H1 (cell line): Measurements from ENCODE around the gene PRKCD. TPM values are rescaled to one million over a fixed set of nuclear protein-coding genes. Genes with fewer than 3 reads are reported as not detected.

Source experiments
- CTCF ChIA-PET: fragments of 300-600 bp; sonication (Branson Sonifier 250); formaldehyde crosslinking; loops from one replicate; lab custom pipeline; 2021; ENCODE audit not compliant: partially characterized antibody; lab: Charles Lee
- POLR2A ChIA-PET: fragments of 300-600 bp; sonication (Branson Sonifier 250); formaldehyde crosslinking; loops from one replicate; lab custom pipeline; 2021; ENCODE audit warnings: inconsistent platforms; ENCODE audit not compliant: partially characterized antibody; lab: Charles Lee
- DNase-seq, 2 experiments: peaks; one replicate each; pipeline versions ENCODE4 v3.0.0 to v3.0.0-alpha.2; 2010 to 2022; ENCODE audit warnings: low spot score in 2 of 2, low read depth in 1 of 2, mixed read lengths in 1 of 2
- FAIRE-seq: peaks from 2 replicates; lab custom pipeline; 2011; peaks lifted over from hg19 to GRCh38; lab: Jason Lieb, UNC
- H2AFZ ChIP-seq: 2 replicates; pipeline ENCODE4 v1.8.1; 2012; ENCODE audit warnings: low read length, inconsistent platforms
- H2AK5ac ChIP-seq: 2 replicates; pipeline ENCODE4 v1.6.1; 2013; ENCODE audit warnings: low read depth, low read length
- H2BK120ac ChIP-seq: replicated peaks from 2 replicates; pipeline ENCODE3; 2013; ENCODE audit warnings: low read depth, low read length, inconsistent platforms
- H2BK12ac ChIP-seq: 2 replicates; pipeline ENCODE4 v1.6.1; 2013; ENCODE audit warnings: low read depth, low read length
- H2BK15ac ChIP-seq: 2 replicates; pipeline ENCODE4 v1.6.1; 2013; ENCODE audit warnings: low read length
- H2BK20ac ChIP-seq: 2 replicates; pipeline ENCODE4 v1.6.1; 2013; ENCODE audit warnings: low read length
- H2BK5ac ChIP-seq: 2 replicates; pipeline ENCODE4 v1.6.1; 2013; ENCODE audit warnings: low read depth, low read length
- H3K14ac ChIP-seq: 2 replicates; pipeline ENCODE4 v1.6.1; 2013; ENCODE audit warnings: inconsistent platforms; ENCODE audit not compliant: insufficient read length
- H3K18ac ChIP-seq: 2 replicates; pipeline ENCODE4 v1.6.1; 2013; ENCODE audit warnings: low read length; ENCODE audit errors: extremely low read depth
- H3K23ac ChIP-seq: 2 replicates; pipeline ENCODE4 v1.6.1; 2013; ENCODE audit warnings: inconsistent platforms; ENCODE audit not compliant: insufficient read length
- H3K23me2 ChIP-seq: 2 replicates; pipeline ENCODE4 v1.6.1; 2013; ENCODE audit warnings: low read depth, low read length
- H3K27ac ChIP-seq: 2 replicates; pipeline ENCODE4 v1.6.1; 2011; ENCODE audit warnings: low read depth, low read length, inconsistent platforms
- H3K27me3 ChIP-seq, 4 experiments: replicated peaks in 1 of 4; 1 replicate in 1 of 4; 2 replicates in 3 of 4; pipeline versions ENCODE4 v1.6.1 to v1.8.1; 2011 to 2013; ENCODE audit warnings: low read length in 3 of 4, mild to moderate bottlenecking in 3 of 4, inconsistent platforms in 2 of 4, mixed read lengths in 2 of 4, moderate library complexity in 1 of 4; ENCODE audit not compliant: control insufficient read depth in 3 of 4, insufficient read depth in 3 of 4; ENCODE audit errors: extremely low read depth in 1 of 4
- H3K36me3 ChIP-seq, 4 experiments: 2 replicates each; pipeline versions ENCODE4 v1.6.1 to v1.8.1; 2011 to 2013; ENCODE audit warnings: mild to moderate bottlenecking in 4 of 4, low read length in 3 of 4, moderate library complexity in 2 of 4, control low read depth in 1 of 4, inconsistent platforms in 1 of 4; ENCODE audit not compliant: insufficient read depth in 4 of 4, control insufficient read depth in 2 of 4
- H3K4ac ChIP-seq: replicated peaks from 2 replicates; pipeline ENCODE3; 2013; ENCODE audit warnings: low read length, low read depth, mixed read lengths, inconsistent platforms; ENCODE audit not compliant: insufficient read length
- H3K4me1 ChIP-seq, 4 experiments: replicated peaks in 1 of 4; 1 replicate in 1 of 4; 2 replicates in 3 of 4; pipeline versions ENCODE4 v1.6.1 to v1.8.1; 2011 to 2013; ENCODE audit warnings: low read length in 3 of 4, inconsistent platforms in 2 of 4, mixed read lengths in 1 of 4; ENCODE audit not compliant: insufficient read depth in 4 of 4, control insufficient read depth in 3 of 4
- H3K4me2 ChIP-seq, 2 experiments: 2 replicates each; pipeline versions ENCODE4 v1.6.1 to v1.8.1; 2011 to 2013; ENCODE audit warnings: low read depth in 2 of 2, low read length in 2 of 2, control low read depth in 1 of 2, inconsistent platforms in 1 of 2, mild to moderate bottlenecking in 1 of 2; ENCODE audit not compliant: insufficient read depth in 1 of 2
- H3K4me3 ChIP-seq, 4 experiments: fragments of 200-600, 300-600 bp in 1 of 4; sonication (generic), shearing (Covaris generic), sonication (Bioruptor Twin) in 1 of 4; 2 replicates each; pipeline versions ENCODE4 v1.5.1 to v1.8.1; 2011 to 2016; ENCODE audit warnings: low read length in 4 of 4, low read depth in 3 of 4, control low read depth in 2 of 4, inconsistent platforms in 2 of 4, mild to moderate bottlenecking in 2 of 4, mixed read lengths in 1 of 4, moderate library complexity in 1 of 4; ENCODE audit not compliant: insufficient read depth in 2 of 4; ENCODE audit errors: extremely low read depth in 1 of 4
- H3K56ac ChIP-seq: replicated peaks from 2 replicates; pipeline ENCODE3; 2013; ENCODE audit warnings: low read depth, mild to moderate bottlenecking, mixed read lengths, low read length, inconsistent platforms; ENCODE audit not compliant: insufficient read length
- H3K79me1 ChIP-seq: 2 replicates; pipeline ENCODE4 v1.6.1; 2013; ENCODE audit warnings: low read depth, low read length, control low read depth
- H3K79me2 ChIP-seq, 2 experiments: 2 replicates each; pipeline versions ENCODE4 v1.6.1 to v1.8.1; 2012 to 2013; ENCODE audit warnings: low read length in 2 of 2, mild to moderate bottlenecking in 2 of 2, inconsistent platforms in 1 of 2; ENCODE audit not compliant: insufficient read depth in 2 of 2, control insufficient read depth in 1 of 2
- H3K9ac ChIP-seq, 4 experiments: replicated peaks in 1 of 4; 1 replicate in 1 of 4; 2 replicates in 3 of 4; pipeline versions ENCODE4 v1.6.1 to v1.8.1; 2011 to 2013; ENCODE audit warnings: low read depth in 3 of 4, low read length in 3 of 4, control low read depth in 2 of 4, mild to moderate bottlenecking in 2 of 4, moderate library complexity in 2 of 4, inconsistent platforms in 1 of 4; ENCODE audit errors: extremely low read depth in 1 of 4
- H3K9me3 ChIP-seq, 2 experiments: 2 replicates each; pipeline versions ENCODE4 v1.6.1 to v1.8.1; 2012 to 2013; ENCODE audit warnings: mild to moderate bottlenecking in 2 of 2, moderate library complexity in 2 of 2, control low read depth in 1 of 2, inconsistent platforms in 1 of 2, low read depth in 1 of 2, low read length in 1 of 2, mixed read lengths in 1 of 2; ENCODE audit not compliant: insufficient read depth in 2 of 2
- H4K20me1 ChIP-seq, 2 experiments: replicated peaks in 1 of 2; 2 replicates each; pipeline versions ENCODE3 to v1.8.1; 2011 to 2013; ENCODE audit warnings: inconsistent platforms in 2 of 2, low read length in 2 of 2, mild to moderate bottlenecking in 1 of 2; ENCODE audit not compliant: insufficient read depth in 2 of 2, control insufficient read depth in 1 of 2
- H4K5ac ChIP-seq: 2 replicates; pipeline ENCODE4 v1.6.1; 2013; ENCODE audit warnings: low read length, low read depth, mixed read lengths, inconsistent platforms; ENCODE audit not compliant: insufficient read length
- H4K8ac ChIP-seq: 2 replicates; pipeline ENCODE4 v1.8.0; 2013; ENCODE audit warnings: mild to moderate bottlenecking, moderate library complexity, low read length, inconsistent platforms; ENCODE audit not compliant: insufficient read depth; ENCODE audit errors: extremely low read depth
- H4K91ac ChIP-seq: replicated peaks from 2 replicates; pipeline ENCODE3; 2013; ENCODE audit warnings: low read length, mixed read lengths, inconsistent platforms; ENCODE audit not compliant: insufficient read length
- RAD21 ChIP-seq, 2 experiments: IDR thresholded peaks in 1 of 2; conservative IDR thresholded peaks in 1 of 2; 2 replicates each; pipeline ENCODE4 v1.6.1; 2011; ENCODE audit warnings: low read depth in 2 of 2, low read length in 2 of 2, improper control_type of control experiment in 1 of 2, inconsistent platforms in 1 of 2, mild to moderate bottlenecking in 1 of 2, moderate library complexity in 1 of 2
- TEAD4 ChIP-seq: IDR thresholded peaks from 2 replicates; pipeline ENCODE4 v1.6.1; 2012; ENCODE audit warnings: low read depth, low read length, inconsistent platforms, mixed read lengths
- whole genome bisulfite sequencing, 2 experiments: shearing (Covaris generic) in 1 of 2; methylation state at CpG; one replicate each; pipeline versions ENCODE4 v1.1.6 to v1.1.7; 2013 to 2015; ENCODE audit warnings: low lambda C conversion rate in 2 of 2, mixed read lengths in 2 of 2, inconsistent platforms in 1 of 2, low coverage in 1 of 2, missing lambda C conversion rate in 1 of 2; ENCODE audit not compliant: insufficient replicate concordance in 2 of 2, insufficient coverage in 1 of 2, insufficient read length in 1 of 2; ENCODE audit errors: extremely low coverage in 1 of 2, missing lambda C conversion rate in 1 of 2; 5-methylcytosine and 5-hydroxymethylcytosine counted together
- polyA plus RNA-seq, 7 experiments: library from polyadenylated mRNA; depleted of rRNA in 3 of 7; stranded (reverse) in 5 of 7; unstranded in 2 of 7; fragments of >200 nt in 5 of 7; fragments of 200-250 nt in 2 of 7; gene quantifications; 1 replicate in 5 of 7; 2 replicates in 1 of 7; 4 replicates in 1 of 7; pipeline versions ENCODE4 v1.2.1 to v1.2.3, GENCODE V29; 2011 to 2013; ENCODE audit warnings: missing spikeins in 2 of 7, mixed read lengths in 2 of 7
- total RNA-seq: library from RNA; stranded (reverse); fragmentation: NEBNext Ultra II Directional; extraction: Animal tissue kit (Norgen Biotek cat#: 25700); gene quantifications from 2 replicates; pipeline ENCODE4 v1.2.1, GENCODE V29; 2021

The PRKCD gene
- total and polyA plus RNA-seq, 2 of the 8 experiments (the other 6 are each of a cell fraction or from before 2014, with no cell fraction given): 22.6 to 23.9 TPM

DNA sequence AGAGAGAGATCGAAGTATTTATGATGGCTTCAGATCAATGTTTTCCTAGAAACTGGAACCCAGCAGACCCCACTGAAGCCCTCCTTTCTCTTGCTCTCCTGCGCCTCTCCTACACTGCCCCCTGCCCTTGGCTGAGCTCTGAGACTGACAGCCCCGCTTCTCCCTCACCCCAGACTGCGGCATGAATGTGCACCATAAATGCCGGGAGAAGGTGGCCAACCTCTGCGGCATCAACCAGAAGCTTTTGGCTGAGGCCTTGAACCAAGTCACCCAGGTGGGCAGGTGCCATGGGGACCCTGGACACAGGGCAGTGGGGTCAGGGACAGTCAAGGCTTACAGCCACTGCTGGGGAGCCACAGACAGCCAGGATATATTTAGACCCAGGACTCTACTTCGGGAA is 23.7 kb downstream of the PRKCD start:
- Histone ChIP-seq H3K4me1 (no peaks in the 10 kb centered on the region; a peak in 1 of 7 replicates), H4K20me1 (peaks cover 0 to 1% of the 10 kb centered on the region in 2 experiments), H4K8ac (no peak overlapping the region), H4K91ac (no peak overlapping the region), H3K23me2 (no peaks in the 10 kb centered on the region), H3K4ac (no peak overlapping the region), H3K79me1 (no peaks in the 10 kb centered on the region), H3K4me2 (no peak overlapping the region), H3K14ac (no peak overlapping the region), H3K27ac (no peak overlapping the region), H3K9me3 (no peaks in the 10 kb centered on the region), H2BK120ac (no peak overlapping the region), H3K4me3 (no peak overlapping the region), H3K56ac (no peak overlapping the region), H2AK5ac (no peak overlapping the region), H2BK15ac (no peak overlapping the region), H2BK5ac (no peak overlapping the region), H4K5ac (no peak overlapping the region), H3K18ac (no peak overlapping the region), H3K36me3 (peaks cover 0 to 8% (median 2%) of the 10 kb centered on the region in 4 experiments; a peak in 4 of 8 replicates), H3K23ac (no peak overlapping the region), H2BK12ac (no peak overlapping the region), H2AFZ (no peak overlapping the region), H3K9ac (no peak overlapping the region), H3K79me2 (no peaks in the 10 kb centered on the region), H3K27me3 (no peaks in the 10 kb centered on the region), H2BK20ac (no peak overlapping the region)
- TF ChIP-seq RAD21 (IDR thresholded peaks at IDR 0.05 in 1 of 2, conservative IDR thresholded peaks at IDR 0.05 in 1 of 2; ENCODE audit: low read depth in 2 of 2, low read length in 2 of 2) (peak in 1 of 2 experiments; percentile 17; a peak in 1 of 4 replicates), TEAD4 (no peak)
- DNase-seq (no peak), FAIRE-seq (no peak)
- POLR2A ChIA-PET: interaction anchor here (0.7 kb wide), 1 partner anchor 35 kb away, joined by 3 read pairs; no protein-coding TSS in a partner anchor
- CTCF ChIA-PET: interaction anchor here (0.5 to 2.8 kb wide), 10 partner anchors 11 to 368 kb away, joined by 3 to 9 read pairs (median 4); no protein-coding TSS in a partner anchor
- 97% methylated on average over 6 of the region's 7 CpGs; no CpG with 5 or more reads in 1 of the 2 experiments for WGBS, 2 experiments
